HCT116 (cell line): ENCODE results near the gene FAM180A. TPM values are rescaled to one million over a fixed set of nuclear protein-coding genes. Genes with fewer than 3 reads are reported as not detected.
"Not testable (repeated sequence)": the region's sequence is repeated elsewhere in the genome, so short reads cannot be mapped to it uniquely, and the experiment has no call there.

Experiments
- ATAC-seq: fragments of 200-7000 bp; cut with Tn5 transposase; 2 replicates; pipeline ENCODE4 v1.9.1; 2020; ENCODE audit warnings: mild to moderate bottlenecking, moderate library complexity
- BruUV-seq: library from RNA; stranded (reverse); fragments of 400-500 nt; replicated peaks from 2 replicates; lab custom pipeline; 2021; lab: Mats Ljungman, UMichigan
- CTCF ChIA-PET: fragments of 300-600 bp; sonication (Branson Sonifier 250); formaldehyde crosslinking; loops from one replicate; lab custom pipeline; 2021; ENCODE audit warnings: antibody characterized with exemption; lab: Charles Lee
- POLR2A ChIA-PET: fragments of 300-600, 350-600 bp; sonication (Branson Sonifier 250); formaldehyde crosslinking; loops from one replicate; lab custom pipeline; 2021; ENCODE audit warnings: antibody characterized with exemption; lab: Charles Lee
- RAD21 ChIA-PET, 2 experiments: fragments of 300-600 bp; sonication (Branson Sonifier 250); formaldehyde crosslinking; loops; one replicate each; lab custom pipeline; 2023; ENCODE audit warnings: low total read pairs in 2 of 2; ENCODE audit not compliant: uncharacterized antibody in 2 of 2, unreplicated experiment in 2 of 2, low non-redundant PET in 1 of 2; lab: Charles Lee
- DNase-seq: peaks from one replicate; pipeline ENCODE4 v3.0.0-alpha.2; 2010; ENCODE audit warnings: low read depth, low spot score
- H2AFZ ChIP-seq: fragments of 200-600 bp; shearing (Covaris generic), sonication (generic); 2 replicates; pipeline ENCODE4 v1.6.1; 2017; ENCODE audit warnings: low read depth, mixed run types, mixed read lengths, antibody characterized with exemption, low read length; ENCODE audit not compliant: poor library complexity, severe bottlenecking
- H3K27ac ChIP-seq: 2 replicates; pipeline ENCODE4 v1.5.1; 2012; ENCODE audit warnings: low read depth, low read length
- H3K27me3 ChIP-seq: fragments of 200-600 bp; sonication (generic); 2 replicates; pipeline ENCODE4 v1.6.1; 2016; ENCODE audit warnings: mixed run types, low read length, mixed read lengths; ENCODE audit not compliant: insufficient read depth
- H3K36me3 ChIP-seq, 2 experiments: fragments of 200-500 bp in 1 of 2; fragments of 200-600 bp in 1 of 2; sonication (Bioruptor generic) in 1 of 2; sonication (generic) in 1 of 2; 2 replicates each; pipeline versions ENCODE4 v1.5.1 to v1.6.1; 2014 to 2016; ENCODE audit warnings: low read length in 2 of 2, inconsistent platforms in 1 of 2, mixed read lengths in 1 of 2, mixed run types in 1 of 2; ENCODE audit not compliant: insufficient read depth in 2 of 2, control insufficient read depth in 1 of 2
- H3K4me1 ChIP-seq, 2 experiments: fragments of 200-600 bp in 1 of 2; sonication (generic) in 1 of 2; 2 replicates each; pipeline versions ENCODE4 v1.5.1 to v1.6.1; 2012 to 2017; ENCODE audit warnings: low read length in 2 of 2, inconsistent platforms in 1 of 2, mild to moderate bottlenecking in 1 of 2, mixed read lengths in 1 of 2, mixed run types in 1 of 2, moderate library complexity in 1 of 2; ENCODE audit not compliant: insufficient read depth in 2 of 2, control insufficient read depth in 1 of 2
- H3K4me2 ChIP-seq: fragments of 200-600 bp; sonication (generic); 2 replicates; pipeline ENCODE4 v1.6.1; 2017; ENCODE audit warnings: mixed run types, low read length, mixed read lengths
- H3K4me3 ChIP-seq, 2 experiments: fragments of 200-600 bp in 1 of 2; sonication (generic) in 1 of 2; replicated peaks in 1 of 2; 2 replicates each; pipeline ENCODE4 v1.5.1; 2011 to 2016; ENCODE audit warnings: low read length in 2 of 2, control low read depth in 1 of 2, low read depth in 1 of 2, mild to moderate bottlenecking in 1 of 2, mixed read lengths in 1 of 2, mixed run types in 1 of 2
- H3K79me2 ChIP-seq: fragments of 200-600 bp; sonication (generic); 2 replicates; pipeline ENCODE4 v1.6.1; 2017; ENCODE audit warnings: mild to moderate bottlenecking, mixed run types, low read length, moderate library complexity, mixed read lengths; ENCODE audit not compliant: insufficient read depth
- H3K9ac ChIP-seq: fragments of 200-600 bp; sonication (generic); 2 replicates; pipeline ENCODE4 v1.6.1; 2016; ENCODE audit warnings: low read length, mixed read lengths
- H3K9me2 ChIP-seq: fragments of 200-600 bp; sonication (generic), shearing (Covaris generic); 2 replicates; pipeline ENCODE4 v1.6.1; 2017; ENCODE audit warnings: mixed run types, mild to moderate bottlenecking, moderate library complexity; ENCODE audit not compliant: insufficient read depth
- H3K9me3 ChIP-seq, 2 experiments: fragments of 200-500 bp in 1 of 2; fragments of 200-600 bp in 1 of 2; sonication (Bioruptor generic) in 1 of 2; sonication (generic) in 1 of 2; 2 replicates each; pipeline ENCODE4 v1.6.1; 2014 to 2017; ENCODE audit warnings: low read length in 2 of 2, mixed read lengths in 2 of 2, inconsistent platforms in 1 of 2, low read depth in 1 of 2, mild to moderate bottlenecking in 1 of 2, mixed run types in 1 of 2, moderate library complexity in 1 of 2; ENCODE audit not compliant: control insufficient read depth in 1 of 2, insufficient read depth in 1 of 2
- H4K20me1 ChIP-seq: fragments of 200-600 bp; sonication (generic), shearing (Covaris generic); 2 replicates; pipeline ENCODE4 v1.6.1; 2017; ENCODE audit warnings: mixed run types, mild to moderate bottlenecking, moderate library complexity; ENCODE audit not compliant: insufficient read depth
- CBX3 ChIP-seq: IDR thresholded peaks from 2 replicates; pipeline ENCODE4 v1.6.1; 2012; ENCODE audit warnings: low read depth
- EZH2phosphoT487 ChIP-seq: fragments of 200-600 bp; IDR thresholded peaks from 2 replicates; pipeline ENCODE4 v1.6.1; 2018; ENCODE audit warnings: antibody characterized with exemption, borderline replicate concordance
- YY1 ChIP-seq: IDR thresholded peaks from 2 replicates; pipeline ENCODE4 v1.6.1; 2011; ENCODE audit warnings: low read length, low read depth, moderate library complexity, mild to moderate bottlenecking; ENCODE audit not compliant: insufficient replicate concordance; ENCODE audit errors: extremely low read depth
- intact Hi-C: fragments of 100-400 bp; cut with micrococcal nuclease; formaldehyde crosslinking; loops from 2 replicates; pipeline ENCODE4 v1.10.0; 2022
- total RNA-seq: library from RNA; stranded (reverse); gene quantifications from one replicate; pipeline ENCODE4 v1.2.1, GENCODE V29; 2021; ENCODE audit not compliant: unreplicated experiment
- TF ChIP-seq, protein P1 (sequence below): IDR thresholded peaks from 2 replicates; pipeline ENCODE4 v1.6.1; 2012; ENCODE audit warnings: low read depth

FAM180A gene
- total RNA-seq, 1 experiment from 2014 or later: 0.59 TPM

GRCh38 chr7:135782377-135782776, 33.8 kb upstream of the FAM180A start:
- intact Hi-C loops: no loop called here
- Histone ChIP-seq H3K79me2 (no peaks in the 10 kb centered on the region), H3K9me3 (peaks cover 0 to 4% of the 10 kb centered on the region in 2 experiments; a peak in 2 of 4 replicates), H2AFZ (no peak overlapping the region), H3K27ac (no peak overlapping the region), H3K4me1 (no peaks in the 10 kb centered on the region), H3K9me2 (no peaks in the 10 kb centered on the region), H3K36me3 (no peaks in the 10 kb centered on the region), H3K27me3 (no peaks in the 10 kb centered on the region; the same call in 1 of the 2 replicates), H3K4me2 (no peak overlapping the region), H4K20me1 (no peaks in the 10 kb centered on the region), H3K9ac (no peak overlapping the region), H3K4me3 (no peak overlapping the region)
- ChIA-PET CTCF (no interaction called here), RAD21 (no interaction called here), POLR2A (no interaction called here)
- DNase-seq: no peak
- BruUV-seq: no TSS peak
- TF ChIP-seq, protein P1, sequence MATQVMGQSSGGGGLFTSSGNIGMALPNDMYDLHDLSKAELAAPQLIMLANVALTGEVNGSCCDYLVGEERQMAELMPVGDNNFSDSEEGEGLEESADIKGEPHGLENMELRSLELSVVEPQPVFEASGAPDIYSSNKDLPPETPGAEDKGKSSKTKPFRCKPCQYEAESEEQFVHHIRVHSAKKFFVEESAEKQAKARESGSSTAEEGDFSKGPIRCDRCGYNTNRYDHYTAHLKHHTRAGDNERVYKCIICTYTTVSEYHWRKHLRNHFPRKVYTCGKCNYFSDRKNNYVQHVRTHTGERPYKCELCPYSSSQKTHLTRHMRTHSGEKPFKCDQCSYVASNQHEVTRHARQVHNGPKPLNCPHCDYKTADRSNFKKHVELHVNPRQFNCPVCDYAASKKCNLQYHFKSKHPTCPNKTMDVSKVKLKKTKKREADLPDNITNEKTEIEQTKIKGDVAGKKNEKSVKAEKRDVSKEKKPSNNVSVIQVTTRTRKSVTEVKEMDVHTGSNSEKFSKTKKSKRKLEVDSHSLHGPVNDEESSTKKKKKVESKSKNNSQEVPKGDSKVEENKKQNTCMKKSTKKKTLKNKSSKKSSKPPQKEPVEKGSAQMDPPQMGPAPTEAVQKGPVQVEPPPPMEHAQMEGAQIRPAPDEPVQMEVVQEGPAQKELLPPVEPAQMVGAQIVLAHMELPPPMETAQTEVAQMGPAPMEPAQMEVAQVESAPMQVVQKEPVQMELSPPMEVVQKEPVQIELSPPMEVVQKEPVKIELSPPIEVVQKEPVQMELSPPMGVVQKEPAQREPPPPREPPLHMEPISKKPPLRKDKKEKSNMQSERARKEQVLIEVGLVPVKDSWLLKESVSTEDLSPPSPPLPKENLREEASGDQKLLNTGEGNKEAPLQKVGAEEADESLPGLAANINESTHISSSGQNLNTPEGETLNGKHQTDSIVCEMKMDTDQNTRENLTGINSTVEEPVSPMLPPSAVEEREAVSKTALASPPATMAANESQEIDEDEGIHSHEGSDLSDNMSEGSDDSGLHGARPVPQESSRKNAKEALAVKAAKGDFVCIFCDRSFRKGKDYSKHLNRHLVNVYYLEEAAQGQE: no peak
- TF ChIP-seq YY1: no peak
- TF ChIP-seq EZH2phosphoT487: no peak
- ATAC-seq: no peak

DNA sequence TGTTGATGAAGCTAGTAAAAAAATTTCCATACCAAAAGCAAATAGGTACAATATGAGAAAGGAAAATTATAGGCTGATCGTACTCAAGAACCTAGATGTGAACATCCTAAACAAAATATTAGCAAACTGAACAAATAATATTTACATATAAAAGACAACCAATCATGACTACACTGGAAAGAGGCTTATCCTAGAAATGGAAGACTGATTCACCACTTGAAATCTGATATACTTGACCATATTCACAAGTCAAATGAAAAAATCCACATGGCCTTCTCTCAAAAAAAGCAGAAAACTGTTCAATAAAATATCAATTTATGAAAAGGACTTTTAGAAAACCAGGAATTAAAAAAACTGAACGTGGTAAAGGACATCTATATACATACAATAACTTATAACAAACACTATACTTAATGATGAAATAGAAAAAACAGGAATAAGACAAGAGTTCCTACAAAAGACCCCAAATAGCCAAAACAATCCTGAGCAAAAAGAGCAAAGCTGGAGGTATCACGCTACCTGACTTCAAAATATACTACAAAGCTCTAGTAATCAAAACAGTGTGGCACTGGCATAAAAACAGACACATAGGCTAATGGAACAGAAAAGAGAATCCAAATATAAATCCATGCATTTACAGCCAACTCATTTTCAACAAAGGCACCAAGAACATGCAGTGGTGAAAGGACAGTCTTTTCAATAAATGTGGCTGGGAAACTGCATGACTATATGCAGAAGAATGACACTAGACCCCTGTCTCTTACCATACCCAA, 29.2 kb upstream of the FAM180A start:
- ChIA-PET POLR2A (no interaction called here), CTCF (no interaction called here), RAD21 (no interaction called here)
- H2AFZ ChIP-seq: no peak overlapping the region
- H3K27me3 ChIP-seq: no peaks in the 10 kb centered on the region
- H3K9ac ChIP-seq: no peak overlapping the region
- H3K4me2 ChIP-seq: no peak overlapping the region
- ATAC-seq (no peak), DNase-seq (no peak)
- no TSS peak for BruUV-seq
- peaks cover 0 to 8% of the 10 kb centered on the region in 2 experiments; a peak in 2 of 4 replicates for H3K4me1 ChIP-seq
- H3K36me3 ChIP-seq: no peaks in the 10 kb centered on the region
- no peaks in the 10 kb centered on the region for H3K9me2 ChIP-seq
- no peak overlapping the region for H3K4me3 ChIP-seq
- peak; percentile 80; the same call in 1 of the 2 replicates for TF ChIP-seq CBX3
- TF ChIP-seq YY1: no peak
- H4K20me1 ChIP-seq: no peaks in the 10 kb centered on the region
- H3K79me2 ChIP-seq: no peaks in the 10 kb centered on the region
- H3K27ac ChIP-seq: no peak overlapping the region
- peaks cover 0 to 4% of the 10 kb centered on the region in 2 experiments; a peak in 2 of 4 replicates for H3K9me3 ChIP-seq
- intact Hi-C loops: no loop called here

DNA sequence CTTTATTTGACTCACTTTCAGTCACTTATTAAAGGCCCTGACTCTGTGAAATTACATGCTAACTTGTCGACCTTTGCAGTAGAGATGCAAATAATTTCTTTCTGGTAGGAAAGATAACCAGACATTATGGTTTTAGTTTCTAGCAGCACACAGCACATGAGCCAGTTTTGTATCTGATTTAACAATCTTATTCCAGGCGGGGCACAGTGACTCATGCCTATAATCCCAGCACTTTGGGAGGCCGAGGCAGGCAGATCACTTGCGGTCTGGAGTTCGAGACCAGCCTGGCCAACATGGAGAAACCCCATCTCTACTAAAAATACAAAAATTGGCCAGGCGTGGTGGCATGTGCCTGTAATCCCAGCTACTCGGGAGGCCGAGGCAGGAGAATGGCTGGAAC, 27.3 kb upstream of the FAM180A start:
- H3K9me2 ChIP-seq, H3K27me3 ChIP-seq, H3K36me3 ChIP-seq, H2AFZ ChIP-seq, H4K20me1 ChIP-seq, BruUV-seq, POLR2A ChIA-PET, intact Hi-C loops, H3K4me3 ChIP-seq, CTCF ChIA-PET, DNase-seq, ATAC-seq, H3K4me1 ChIP-seq, H3K9ac ChIP-seq, RAD21 ChIA-PET, H3K4me2 ChIP-seq, H3K27ac ChIP-seq, H3K9me3 ChIP-seq, H3K79me2 ChIP-seq: not testable (repeated sequence)
